ENCODE data around the gene C13orf46.
"Not testable (repeated sequence)": the region's sequence is repeated elsewhere in the genome, so short reads cannot be mapped to it uniquely, and the experiment has no call there.

C13orf46 gene

DNA sequence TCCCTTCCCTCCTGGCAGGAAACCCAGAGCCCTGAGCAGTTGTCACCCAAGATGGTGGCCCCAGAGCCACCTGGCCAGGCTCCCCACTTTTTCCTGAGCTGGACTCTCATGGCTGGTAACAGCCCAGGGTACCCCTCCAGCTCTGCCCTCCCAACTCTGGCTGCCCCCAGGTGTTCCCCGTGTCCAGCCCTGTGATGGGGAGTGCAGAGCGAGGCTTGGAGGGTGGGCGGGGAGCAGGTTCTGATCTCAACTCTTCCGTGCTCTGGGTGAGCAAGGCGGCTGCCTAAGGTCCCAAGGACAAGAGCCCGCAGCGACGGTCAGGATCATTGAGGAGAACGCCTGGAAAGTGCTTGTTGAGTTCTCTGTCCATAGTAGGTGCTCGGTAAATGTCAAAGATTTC is 55.3 kb downstream of the C13orf46 start:
- DNase-seq (ENCODE audit: low read depth, low spot score), result no peak
- H3K4me3 ChIP-seq (ENCODE audit: low read length), result no peak overlapping the region

DNA sequence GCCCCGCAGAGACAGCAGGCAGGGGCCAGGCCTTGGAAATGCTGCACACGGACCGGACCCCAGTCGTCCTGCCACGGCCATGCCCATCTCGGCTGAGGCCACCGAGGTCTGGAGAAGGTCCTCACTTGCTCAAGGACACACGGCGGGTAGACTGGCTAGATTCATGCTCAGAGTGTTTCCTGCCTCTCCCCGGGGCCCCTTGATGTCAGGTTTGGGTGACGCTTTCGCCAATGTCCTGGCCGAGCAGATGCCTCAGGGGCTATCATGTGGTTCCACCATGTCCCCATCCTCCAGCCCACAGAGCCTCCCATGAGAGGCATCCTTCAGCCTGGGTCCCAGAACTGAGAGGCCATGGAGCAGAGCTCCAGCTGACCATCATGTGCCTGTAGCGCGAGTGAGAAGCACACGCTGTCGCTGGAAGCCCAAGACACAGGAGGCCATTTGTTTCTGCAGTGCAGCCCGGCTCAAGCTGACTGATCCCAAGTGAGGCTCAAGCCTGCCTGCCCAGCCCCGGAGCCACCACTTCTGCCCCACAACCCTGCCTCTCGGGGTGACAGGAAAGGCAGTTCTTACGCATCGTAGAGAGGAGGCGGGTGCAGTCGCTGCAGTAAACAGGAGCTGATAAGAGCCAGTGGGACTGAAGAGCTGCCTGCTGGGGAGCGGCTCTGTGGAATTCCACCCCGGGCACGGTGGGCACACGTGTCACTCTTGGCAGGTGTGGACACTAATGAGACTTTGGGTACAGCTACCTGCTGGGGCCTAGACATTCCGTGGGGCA is 56.1 kb downstream of the C13orf46 start:
- no peak overlapping the region for H3K4me3 ChIP-seq (ENCODE audit: low read length)

DNA sequence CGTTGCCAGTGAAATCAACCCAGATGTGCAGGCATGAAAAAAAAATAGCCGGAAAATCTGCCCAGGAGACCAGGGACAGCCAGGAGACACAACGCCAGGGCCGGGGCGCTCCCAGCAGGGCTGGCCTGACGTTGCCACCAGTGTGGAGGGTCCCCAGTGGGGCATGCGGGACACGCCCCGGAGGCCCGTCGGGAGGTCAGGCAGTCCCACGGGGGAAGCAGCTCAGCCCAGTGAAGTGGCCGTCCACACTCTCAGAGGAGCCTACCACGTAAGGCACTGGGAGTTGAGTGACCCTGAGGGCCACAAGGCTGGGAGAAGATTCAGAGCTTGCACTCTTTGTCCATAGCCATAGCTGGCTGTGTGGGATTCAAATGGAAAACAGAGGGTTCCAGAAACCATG is 56.8 kb downstream of the C13orf46 start:
- no peak overlapping the region for H3K4me3 ChIP-seq (ENCODE audit: low read length)
- no peak for DNase-seq (ENCODE audit: low read depth, low spot score)

More for the DNA sequence above, 56.1 kb downstream of the C13orf46 start:
- no peak for DNase-seq (ENCODE audit: low read depth, low spot score)

DNA sequence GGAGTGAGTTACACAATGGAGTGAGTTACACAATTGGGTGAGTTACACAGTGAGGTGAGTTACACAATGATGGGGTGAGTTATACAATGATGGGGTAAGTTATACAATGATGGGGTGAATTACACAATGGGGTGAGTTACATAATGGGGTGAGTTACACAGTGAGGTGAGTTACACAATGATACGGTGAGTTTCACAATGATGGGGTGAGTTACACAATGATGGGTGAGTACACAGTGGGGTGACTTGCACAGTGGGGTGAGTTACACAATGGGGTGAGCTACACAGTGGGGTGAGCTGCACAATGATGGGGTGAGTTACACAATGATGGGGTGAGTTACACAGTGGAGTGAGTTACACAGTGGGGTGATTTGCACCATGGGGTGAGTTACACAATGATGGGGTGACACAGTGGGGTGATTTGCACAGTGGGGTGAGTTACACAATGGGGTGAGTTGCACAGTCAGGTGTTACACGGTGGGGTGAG is 57.5 kb downstream of the C13orf46 start:
- no peak overlapping the region for H3K4me3 ChIP-seq (ENCODE audit: low read length)
- DNase-seq (ENCODE audit: low read depth, low spot score), result no peak

DNA sequence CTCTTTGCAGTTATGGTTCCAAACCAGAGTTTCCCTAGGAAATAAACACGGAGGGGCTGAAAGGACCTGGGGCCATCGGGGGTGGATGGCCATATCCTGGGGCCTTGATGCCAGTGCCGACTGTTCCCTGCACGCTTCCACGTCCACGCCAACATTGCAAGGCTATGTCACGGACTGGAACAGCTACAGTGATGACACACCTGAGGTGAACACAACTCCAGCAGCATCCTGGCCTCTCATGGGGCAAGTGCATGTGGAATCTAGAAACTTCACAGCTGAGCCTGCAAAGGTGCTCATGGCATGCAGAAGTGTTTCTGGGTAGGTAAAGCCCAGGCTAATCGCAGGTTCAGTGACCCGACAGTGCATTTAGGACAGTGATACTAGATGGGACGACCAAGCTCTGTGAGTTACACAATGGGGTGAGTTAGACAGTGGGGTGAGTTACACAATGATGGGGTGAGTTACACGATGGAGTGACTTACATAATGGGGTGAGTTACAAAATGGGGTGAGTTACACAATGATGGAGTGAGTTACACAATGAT is 58.0 kb downstream of the C13orf46 start:
- no peak for DNase-seq (ENCODE audit: low read depth, low spot score)
- no peak overlapping the region for H3K4me3 ChIP-seq (ENCODE audit: low read length)

DNA sequence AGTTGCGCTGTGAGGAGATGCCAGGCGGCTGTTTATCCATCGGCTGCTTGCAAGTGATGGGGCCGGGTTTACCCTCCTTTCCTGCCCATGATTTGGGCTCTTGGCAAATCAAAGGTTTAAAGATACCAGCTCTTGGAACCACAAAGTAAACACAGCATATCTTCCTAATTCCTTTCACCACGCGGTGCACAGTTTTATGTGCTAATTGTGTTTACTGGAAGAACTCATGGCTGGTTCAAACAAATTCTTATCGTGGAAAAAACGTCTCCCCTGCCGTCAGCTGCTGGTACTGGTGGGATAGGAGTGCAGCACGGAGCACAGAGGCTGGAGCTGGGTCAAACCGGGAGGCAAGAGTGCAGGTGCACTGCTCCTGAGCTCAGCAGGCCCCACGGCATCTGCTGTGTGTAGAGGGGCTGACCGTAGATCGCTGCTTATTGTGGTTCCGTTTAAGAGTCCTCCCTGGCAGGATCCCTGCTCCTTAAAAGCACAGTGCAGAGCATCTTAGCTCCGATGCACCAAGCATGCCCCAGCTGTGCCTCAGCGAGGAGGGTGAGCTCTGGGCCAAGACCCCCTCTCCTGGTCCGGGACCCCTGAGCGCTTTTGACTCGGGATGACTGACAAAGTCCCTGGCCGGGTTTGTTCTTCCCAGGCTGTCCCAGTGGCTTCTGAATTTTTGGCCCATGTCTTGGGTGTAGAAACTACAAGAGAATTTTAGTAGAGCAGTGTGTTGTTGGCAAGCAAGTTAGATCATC is 58.7 kb downstream of the C13orf46 start:
- no peak for DNase-seq (ENCODE audit: low read depth, low spot score)

DNA sequence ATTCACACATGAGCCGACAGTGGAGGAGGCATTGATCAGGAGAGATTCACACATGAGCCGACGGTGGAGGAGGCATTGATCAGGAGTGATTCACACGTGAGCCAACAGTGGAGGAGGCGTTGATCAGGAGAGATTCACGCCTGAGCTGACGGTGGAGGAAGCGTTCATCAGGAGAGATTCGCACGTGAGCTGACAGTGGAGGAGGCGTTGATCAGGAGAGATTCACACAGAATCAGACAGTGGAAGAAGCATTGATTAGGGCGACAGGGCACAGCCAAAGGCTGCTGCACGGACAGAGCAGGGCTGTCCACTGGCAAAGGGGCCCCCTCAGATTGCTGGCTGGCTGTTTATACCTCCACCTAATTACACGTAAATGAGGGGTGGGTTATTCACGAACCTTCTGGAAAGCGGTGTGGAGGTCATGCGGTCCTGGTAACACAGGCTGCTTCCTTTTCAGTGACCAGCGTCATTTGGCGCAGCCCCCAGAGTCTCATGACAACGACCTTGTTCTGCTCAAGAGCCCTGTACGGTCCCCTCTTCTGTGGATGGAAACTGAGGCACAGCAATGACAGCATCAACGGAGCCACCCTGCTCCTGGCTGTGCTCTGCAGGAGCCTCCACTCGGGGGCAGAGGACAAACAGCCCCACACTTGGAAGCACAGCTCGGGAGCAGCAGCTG is 59.4 kb downstream of the C13orf46 start:
- no peak overlapping the region for H3K4me3 ChIP-seq (ENCODE audit: low read length)

More for the DNA sequence above, 58.7 kb downstream of the C13orf46 start:
- H3K4me3 ChIP-seq (ENCODE audit: low read length), result no peak overlapping the region

DNA sequence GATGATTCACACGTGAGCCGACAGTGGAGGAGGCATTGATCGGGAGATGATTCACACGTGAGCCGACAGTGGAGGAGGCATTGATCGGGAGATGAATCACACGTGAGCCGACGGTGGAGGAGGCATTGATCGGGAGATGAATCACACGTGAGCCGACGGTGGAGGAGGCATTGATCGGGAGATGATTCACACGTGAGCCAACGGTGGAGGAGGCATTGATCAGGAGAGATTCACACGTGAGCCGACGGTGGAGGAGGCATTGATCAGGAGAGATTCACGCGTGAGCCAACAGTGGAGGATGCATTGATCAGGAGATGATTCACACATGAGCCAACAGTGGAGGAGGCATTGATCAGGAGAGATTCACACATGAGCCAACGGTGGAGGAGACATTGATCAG is 60.0 kb downstream of the C13orf46 start:
- DNase-seq (ENCODE audit: low read depth, low spot score); H3K4me3 ChIP-seq (ENCODE audit: low read length): not testable (repeated sequence)

More for the DNA sequence above, 59.4 kb downstream of the C13orf46 start:
- DNase-seq (ENCODE audit: low read depth, low spot score), result no peak

DNA sequence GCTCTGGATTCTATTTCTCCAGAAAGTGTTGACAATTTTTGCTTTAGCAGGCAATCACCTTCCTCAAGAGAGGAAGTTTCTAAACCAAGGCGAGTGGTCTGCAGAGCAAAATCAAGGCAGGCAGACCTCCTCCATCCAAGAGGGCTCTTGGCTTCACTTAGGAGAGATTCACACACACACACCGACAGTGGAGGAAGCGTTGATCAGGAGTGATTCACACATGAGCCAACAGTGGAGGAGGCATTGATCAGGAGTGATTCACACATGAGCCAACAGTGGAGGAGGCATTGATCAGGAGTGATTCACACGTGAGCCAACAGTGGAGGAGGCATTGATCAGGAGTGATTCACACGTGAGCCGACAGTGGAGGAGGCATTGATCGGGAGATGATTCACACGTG is 60.5 kb downstream of the C13orf46 start:
- H3K4me3 ChIP-seq (ENCODE audit: low read length); DNase-seq (ENCODE audit: low read depth, low spot score): not testable (repeated sequence)

DNA sequence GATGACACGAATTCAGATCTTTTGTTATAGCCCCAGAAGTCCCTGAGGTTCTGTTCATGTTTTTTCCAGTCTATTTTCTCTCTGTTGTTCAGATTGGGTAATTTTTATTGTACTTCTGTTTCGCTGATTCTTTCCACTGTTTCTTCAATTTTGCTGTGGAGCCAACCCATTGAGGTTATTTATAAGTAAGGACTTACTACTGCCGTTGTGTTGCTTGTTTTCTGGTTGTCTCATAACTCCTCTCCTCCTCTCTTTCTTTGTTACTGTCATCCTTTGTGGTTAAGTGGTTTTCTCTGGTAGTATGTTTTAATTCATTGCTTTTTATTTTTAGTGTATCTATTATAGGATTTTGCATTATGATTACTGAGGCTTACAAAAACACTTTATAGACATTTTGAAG is 61.3 kb downstream of the C13orf46 start:
- H3K4me3 ChIP-seq (ENCODE audit: low read length), result no peak overlapping the region
- DNase-seq (ENCODE audit: low read depth, low spot score), result no peak

DNA sequence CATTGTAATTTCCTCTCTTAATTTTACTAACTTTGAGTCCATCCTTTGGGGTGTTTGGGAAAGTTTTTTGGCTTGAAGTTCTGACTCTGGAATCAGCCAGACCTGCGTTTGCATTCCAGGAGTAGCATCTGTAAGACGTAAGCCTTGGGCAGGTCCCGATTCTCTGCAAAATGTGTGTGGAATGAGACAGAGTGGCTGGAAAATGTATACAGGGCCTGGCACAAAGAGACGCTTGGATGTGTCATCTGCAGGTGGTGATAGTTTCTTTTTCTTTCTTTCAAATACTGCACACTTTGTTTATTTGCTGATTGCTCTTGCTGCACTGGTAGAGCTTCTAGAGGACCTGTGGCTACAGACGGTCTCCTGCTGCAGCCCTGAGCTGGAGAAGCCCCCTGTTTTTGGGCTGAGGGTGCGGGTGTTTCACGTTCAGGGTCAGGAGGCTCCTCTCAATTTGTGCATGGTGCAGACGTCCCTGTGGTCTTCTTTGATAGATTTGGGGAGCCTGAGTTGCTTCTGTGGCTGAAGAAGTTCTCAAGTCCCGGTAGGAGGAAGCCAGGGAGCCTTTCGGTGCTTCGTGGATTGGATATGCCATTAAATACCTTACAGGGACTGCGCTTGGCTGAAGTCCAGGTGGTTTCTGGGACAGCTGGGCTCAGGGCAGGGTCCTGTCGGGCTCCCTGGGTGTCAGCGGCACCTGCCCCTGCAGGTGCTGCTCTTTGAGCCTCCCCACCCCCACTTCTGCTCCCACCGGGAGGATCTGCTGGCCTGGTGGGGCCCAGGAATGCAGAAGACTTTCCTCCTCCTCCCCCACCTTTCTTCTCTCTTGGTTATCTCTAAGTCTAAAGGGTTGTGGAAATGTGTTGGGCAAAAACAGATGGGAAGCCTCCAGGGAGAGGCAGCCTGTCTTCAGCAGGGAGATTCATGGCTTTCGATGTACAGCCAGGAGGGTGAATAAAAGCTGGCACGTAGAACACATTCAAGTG is 66.0 kb downstream of the C13orf46 start:
- no peak for DNase-seq (ENCODE audit: low read depth, low spot score)
- no peak overlapping the region for H3K4me3 ChIP-seq (ENCODE audit: low read length)

DNA sequence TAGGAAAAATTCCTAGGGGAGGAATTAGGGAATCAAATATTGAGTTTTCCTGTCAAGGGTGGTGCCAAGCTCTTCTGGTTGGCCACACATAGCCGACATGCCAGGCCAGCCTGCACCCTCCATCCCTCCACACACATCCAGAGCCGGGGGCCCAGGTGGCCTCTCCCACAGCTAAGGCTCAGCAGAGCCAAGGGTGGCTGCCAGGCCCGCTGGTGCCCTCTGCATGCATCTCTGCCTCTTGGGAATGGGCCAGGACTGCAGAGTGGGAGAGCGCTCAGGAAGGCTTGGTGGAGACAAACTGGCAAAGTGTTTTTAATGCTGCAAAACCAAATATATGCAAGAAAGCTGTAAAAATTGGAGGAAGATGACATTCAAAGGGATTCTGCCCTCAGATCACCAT is 67.3 kb downstream of the C13orf46 start:
- DNase-seq (ENCODE audit: low read depth, low spot score), result no peak
- no peak overlapping the region for H3K4me3 ChIP-seq (ENCODE audit: low read length)

DNA sequence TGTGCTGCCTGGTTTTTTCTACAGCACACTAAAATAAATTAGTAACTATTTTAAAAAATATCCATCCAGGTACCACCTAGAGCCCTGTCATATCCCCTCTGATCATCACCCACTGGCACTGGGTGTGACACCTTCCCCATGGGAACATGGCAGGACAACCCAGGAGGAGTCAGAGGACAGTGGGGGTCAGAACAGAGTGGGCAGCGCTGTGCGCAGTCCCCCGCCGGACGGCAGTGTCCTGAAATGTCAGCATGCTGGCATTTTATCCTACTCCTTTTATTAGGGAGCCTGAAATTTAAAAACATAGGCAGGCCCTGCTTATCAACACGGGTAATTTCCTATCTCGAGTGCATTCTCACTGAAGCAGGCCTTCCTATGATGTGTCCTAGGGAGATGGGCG is 67.9 kb downstream of the C13orf46 start:
- H3K4me3 ChIP-seq (ENCODE audit: low read length), result no peak overlapping the region
- DNase-seq (ENCODE audit: low read depth, low spot score), result no peak

DNA sequence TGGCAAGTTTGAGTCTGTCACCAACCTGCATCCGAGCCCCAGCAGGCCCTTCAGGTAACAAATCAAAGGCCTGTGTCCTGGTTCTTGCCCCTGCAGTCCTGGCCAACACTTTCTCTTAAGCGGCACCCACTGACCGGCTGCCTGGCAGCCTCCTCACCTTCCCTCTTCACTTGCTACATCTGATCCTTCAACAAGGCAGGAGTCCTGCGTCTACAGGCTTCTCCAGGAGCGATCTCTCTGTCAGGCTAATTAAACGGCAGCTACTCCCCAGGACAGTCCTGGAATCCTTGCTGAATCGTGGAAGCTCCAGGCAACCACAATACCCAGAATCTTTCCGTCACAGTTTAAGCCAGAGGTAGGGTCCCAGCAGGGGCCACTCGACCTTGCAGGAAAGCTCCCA is 68.9 kb downstream of the C13orf46 start:
- no peak for DNase-seq (ENCODE audit: low read depth, low spot score)
- H3K4me3 ChIP-seq (ENCODE audit: low read length), result no peak overlapping the region

DNA sequence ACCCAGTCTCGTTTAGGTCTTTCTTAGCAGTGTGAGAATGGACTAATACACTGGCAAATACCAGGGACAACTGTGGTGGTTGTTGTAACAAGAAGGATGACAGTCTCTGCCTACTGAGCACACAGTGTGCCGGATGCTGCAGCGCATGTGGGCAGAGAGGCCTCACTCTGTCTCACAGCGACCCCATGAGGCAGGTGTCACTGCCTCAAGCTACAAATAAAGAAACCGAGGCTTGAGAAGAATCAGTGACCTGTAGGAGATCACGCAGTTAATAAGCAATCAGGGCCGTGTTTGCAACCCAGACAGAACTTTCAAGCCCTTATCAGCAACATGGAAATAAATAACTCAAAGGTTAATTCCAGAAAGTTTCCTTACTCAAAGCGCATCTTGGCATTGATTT is 69.5 kb downstream of the C13orf46 start:
- H3K4me3 ChIP-seq (ENCODE audit: low read length), result no peak overlapping the region
- DNase-seq (ENCODE audit: low read depth, low spot score), result peak; percentile 45

DNA sequence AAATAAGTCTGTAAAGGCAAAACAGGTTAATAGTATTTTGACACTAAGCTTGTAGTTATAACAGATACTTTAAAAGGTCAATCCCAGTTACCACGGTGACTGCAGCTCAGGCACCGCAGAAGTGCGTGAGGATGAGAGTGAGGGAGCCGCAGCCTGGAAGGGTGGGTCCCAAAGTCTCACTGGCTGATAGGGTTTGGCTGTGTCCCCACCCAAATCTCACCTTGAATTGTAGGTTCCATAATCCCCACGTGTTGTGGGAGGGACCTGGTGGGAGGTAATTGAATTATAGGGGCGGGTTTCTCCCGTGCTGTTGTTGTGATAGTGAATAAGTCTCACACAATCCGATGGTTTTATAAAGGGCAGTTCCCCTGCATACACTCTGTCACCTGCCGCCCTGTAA is 70.0 kb downstream of the C13orf46 start:
- no peak overlapping the region for H3K4me3 ChIP-seq (ENCODE audit: low read length)
- no peak for DNase-seq (ENCODE audit: low read depth, low spot score)
